NCI-H187 (cell line): ENCODE data around the gene EAF2.
"Not testable (repeated sequence)": the region's sequence is repeated elsewhere in the genome, so short reads cannot be mapped to it uniquely, and the experiment has no call there.

ENCODE experiments used
- DNase-seq, 2 experiments: peaks; one replicate each; lab custom pipeline; 2025; lab: John Stamatoyannopoulos, UW

EAF2 gene

DNA sequence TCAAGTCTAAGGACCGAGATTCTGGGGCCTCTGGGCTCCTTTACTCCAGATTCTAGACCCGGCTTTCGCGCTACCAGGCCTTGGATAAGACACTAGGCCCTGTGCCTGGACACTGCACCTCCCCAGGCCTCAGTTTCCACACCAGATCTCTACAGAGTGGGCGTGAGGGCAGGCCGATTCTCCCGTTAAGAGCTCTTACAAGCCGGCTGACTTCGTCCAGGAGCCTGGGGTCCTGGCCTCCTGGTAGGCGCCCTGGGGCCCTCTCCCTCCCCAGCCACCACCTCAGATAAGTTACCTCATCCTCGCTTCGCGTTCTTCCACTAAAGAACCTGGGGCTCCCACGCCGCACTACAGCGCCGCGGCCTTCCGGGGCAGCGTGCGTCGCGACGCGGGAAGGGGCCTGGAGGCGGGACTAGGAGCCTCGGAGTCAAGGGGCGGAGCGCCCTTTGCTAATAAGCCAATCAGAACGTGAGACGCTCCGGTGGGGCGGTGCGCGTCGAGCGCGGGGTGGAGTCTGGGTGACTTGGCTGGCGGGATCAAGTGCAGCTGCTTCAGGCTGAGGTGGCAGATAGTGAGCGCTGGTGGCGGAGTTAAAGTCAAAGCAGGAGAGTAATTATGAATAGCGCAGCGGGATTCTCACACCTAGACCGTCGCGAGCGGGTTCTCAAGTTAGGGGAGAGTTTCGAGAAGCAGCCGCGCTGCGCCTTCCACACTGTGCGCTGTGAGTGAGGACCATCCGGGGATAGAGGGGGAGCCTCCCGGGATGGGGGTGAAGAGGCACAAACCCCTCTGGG, at the start of gene EAF2, which contains the start of gene IQCB1:
TSS of gene EAF2 (plus strand) at position 539 of the 794 bp plus-strand sequence. CDS start at position 616, 77 bp downstream.
TSS of gene IQCB1 (minus strand) at position 390 of the 794 bp plus-strand sequence. CDS start 6,100 bp downstream, outside the sequence.
- DNase-seq = peak; percentile 82 to 88

DNA sequence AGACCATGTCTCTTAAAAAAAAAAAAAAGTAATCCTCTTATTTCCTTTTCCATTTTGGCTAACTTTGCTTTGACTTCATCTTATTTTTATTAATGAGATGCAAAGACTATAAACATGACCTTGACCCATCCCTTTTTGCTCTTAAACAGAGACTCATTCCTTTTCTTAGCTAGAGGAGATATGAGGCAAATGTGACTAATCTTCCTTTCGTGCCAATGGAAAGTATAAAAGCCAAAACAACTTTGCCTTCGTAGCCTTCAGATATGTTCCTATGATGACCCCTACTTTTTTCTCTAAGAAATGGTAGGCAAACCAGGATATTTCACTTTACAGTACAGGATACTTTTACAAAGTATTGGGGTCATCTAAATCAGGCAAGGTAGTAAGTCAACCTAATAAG, 48.5 kb upstream of the EAF2 start:
- no peak for DNase-seq

DNA sequence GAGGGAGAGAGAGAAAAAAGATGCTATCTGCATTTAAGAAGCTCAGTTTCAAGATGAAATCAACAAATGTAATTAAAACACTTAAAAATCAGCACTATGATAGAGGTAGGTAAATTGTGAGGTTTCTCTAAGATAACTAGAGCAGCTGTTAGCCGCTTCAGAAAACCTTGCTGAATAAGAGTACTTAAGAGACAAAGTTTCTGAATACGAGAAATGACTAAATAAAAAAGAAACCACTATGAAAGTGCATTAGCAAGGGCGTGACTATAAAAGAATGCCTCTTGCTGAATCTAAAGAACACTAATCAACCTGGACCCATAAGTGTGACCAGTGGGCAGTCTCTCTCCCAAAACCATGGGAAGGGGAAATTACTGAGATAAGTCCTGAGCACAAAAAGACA, 41.9 kb upstream of the EAF2 start:
- DNase-seq = no peak

DNA sequence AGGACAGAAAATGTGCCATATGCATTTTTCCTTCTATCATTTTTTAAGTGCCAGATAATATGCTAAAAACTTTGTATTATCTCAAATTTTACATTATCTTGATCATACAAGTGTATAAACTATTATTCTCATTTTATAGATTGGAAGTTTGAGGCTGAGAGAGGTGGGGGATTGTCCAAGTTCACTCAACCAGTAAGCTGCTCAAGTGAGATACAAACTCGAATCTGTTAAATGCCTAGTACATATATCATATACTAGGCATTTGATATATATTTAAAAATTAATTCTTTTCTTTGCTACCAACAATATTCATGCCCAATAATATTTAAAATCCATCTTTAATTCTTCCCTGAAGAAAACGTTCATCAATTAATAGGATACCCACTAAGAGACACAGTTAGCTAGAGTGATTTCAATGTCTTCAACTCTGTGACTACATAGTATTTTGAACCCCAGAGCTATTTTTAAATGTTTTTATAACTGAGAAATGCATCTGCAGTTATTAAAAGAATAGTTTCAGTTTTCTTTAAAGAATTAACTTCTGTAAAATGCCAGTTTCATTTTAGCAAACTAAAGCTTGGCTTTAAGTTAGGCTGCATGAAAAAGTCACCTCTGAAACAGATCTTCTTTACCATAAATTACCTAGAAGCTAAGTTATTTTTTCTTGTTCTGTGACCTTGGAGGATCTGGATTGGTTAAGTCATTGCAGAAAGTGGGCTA, 40.6 kb upstream of the EAF2 start:
- no peak for DNase-seq

DNA sequence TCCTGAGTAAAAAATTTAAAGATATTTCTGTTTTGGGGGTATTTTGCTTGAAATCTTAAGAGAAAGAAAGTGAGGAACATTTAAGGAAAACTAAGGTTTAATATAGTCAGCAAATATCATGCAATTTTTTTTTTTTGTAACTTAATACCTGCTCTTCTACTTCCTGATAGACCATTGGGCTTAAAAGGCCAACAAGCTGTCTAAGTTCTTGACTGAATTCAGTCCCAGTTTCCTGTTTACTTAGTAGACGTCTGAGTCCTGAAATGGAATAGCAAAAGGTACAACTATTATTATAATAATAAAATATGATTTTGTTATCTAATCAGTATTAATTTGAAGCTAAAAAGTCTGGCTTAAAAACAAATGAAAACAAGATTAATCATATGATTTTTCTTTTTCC, 38.0 kb upstream of the EAF2 start:
- DNase-seq = no peak

DNA sequence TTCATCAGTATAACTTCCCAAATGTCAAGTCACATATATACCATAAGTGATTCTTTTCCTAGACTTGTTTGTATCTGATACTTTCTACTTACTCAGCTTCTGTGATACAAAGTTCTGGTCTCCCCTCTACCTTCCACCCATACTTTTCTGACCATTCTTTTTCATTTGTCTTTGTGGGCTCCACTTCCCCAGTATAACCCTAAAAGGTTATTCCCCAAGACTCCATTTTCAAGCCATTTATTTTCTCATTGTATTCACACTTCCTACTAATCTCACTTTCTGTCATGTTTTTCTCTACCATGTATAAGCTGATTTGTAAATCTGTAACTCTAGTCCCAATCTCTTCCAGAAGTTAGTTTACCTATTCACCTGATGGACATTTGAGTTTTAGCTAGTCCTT, 34.1 kb upstream of the EAF2 start:
- DNase-seq = no peak

DNA sequence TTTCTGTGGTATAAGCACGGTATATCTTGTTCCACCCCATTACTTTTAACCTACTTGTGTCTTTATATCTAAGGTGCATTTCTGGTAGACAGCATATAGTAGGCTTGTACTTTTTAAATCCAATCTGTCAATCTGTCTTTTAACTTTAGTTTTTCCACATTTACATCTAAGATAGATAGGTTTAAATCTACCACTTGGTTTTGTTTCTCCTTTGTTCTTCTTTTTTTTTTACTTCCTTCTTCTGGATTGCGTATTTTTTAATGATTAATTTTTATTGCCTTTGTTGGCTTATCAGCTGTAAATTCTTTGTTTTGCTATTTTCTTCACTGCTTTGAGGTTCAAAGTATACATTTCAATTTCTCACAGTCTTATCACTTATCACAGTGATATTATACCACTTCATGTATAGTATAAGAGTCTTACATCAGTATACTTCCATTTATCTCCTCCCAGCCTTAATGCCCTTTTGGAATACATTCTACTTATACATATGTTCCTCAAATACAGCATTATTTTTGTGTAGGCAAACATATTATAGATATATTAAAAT, 31.2 kb upstream of the EAF2 start:
- no peak for DNase-seq

DNA sequence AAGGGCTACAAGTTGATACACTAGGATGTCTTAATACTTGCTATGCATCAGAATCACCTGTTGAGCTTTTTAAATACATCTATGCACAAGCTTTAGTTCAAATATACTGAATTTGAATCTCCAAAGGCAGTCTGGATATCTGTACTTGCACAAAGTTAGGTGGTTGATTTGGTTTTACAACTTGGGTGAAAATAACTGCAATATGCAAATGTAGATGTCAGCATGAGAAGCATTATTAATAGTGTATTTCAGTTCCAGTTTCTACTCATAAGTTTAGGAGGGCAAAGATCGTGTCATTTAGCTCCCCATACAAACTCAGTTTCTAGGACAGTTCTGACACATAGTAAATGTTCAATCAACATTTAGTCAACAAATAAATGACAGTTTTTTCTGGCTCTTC, 25.8 kb upstream of the EAF2 start:
- no peak for DNase-seq

DNA sequence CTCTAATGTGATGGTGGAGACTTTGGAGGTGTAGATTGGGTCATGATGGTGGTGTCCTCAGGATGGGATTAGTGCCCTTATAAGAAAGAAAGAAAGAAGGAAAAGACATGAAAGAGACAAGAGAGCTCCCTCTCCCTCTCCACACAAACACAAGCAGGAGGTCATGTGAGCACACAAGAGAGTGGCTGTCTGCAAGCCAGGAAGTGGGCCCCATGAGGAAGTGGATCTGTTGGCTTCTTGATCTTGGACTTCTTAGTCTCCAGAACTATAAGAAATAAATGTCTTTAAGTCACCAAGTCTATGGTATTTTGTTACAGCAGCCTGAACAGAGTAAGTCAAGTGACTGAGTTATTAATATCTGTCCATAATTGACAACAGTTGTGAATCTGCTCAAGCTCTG, 17.3 kb upstream of the EAF2 start:
- DNase-seq = no peak

DNA sequence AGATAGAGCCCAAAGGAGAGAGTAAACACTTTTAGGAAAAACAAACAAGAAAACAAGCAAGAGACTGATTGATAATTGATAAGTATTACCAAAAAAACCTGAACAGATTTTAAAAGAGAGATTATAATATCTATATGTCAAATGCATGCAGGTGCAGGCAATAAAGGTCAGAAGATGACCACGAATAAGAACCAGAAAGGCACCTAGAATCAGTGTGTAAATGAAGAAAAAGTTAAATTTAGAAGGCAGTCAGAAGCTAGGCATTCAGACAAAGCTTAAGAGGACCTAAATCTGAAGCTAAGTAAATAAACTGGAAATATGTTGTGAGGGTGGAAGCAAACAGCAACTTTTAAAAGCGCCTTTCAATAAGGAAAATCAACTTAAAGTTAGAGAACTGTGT, 16.4 kb upstream of the EAF2 start:
- no peak for DNase-seq

DNA sequence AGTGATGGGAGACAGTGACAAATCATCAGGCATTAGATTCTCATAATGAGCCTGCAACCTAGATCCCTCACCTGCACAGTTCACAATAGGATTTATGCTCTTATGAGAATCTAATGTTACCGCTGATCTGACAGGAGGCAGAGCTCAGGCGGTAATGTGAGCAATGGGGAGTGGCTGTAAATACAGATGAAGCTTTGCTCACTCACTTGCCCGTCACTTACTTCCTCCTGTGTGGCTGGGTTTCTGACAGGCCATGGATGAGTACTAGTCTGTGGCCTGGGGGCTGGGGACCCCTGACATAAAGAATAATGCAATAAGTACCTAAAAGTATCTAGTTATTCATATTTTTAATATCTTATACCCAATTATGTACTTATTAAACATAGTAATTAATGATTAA, 15.8 kb upstream of the EAF2 start:
- DNase-seq = no peak

DNA sequence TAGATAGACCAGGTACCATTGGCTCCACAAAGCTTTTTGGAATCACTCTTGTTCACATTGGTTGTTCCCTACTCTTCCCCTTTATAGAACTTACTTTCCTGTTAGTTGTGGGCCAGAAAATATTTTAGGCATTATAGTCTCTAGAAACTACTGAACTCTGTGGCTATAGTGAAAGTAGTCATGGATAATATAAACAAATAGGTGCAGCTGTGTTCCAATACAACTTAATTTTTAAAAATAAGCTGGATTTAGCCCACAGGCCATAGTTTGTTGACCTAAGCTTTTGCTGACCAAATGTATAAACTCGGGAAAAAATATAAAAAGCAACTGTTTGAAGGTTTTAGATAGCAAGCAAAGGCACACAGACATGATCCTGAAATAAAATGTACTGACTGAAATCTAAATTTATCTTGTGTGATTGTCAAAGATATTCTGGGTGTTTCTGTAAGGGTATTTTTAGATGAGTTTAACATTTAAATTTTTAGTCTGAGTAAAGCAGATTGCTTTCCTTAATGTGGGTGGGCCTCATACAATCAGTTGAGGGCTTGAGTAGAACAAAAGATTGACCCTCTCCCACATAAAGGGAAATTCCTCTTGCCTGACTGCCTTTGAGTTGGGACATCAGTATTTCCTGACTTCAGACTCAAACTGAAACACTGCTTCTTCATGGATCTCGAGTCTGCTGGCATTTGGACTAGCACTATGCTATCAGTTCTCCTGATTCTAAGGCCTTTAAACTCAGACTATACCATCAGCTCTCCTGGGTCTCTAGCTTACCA, 13.4 kb upstream of the EAF2 start:
- DNase-seq = no peak

DNA sequence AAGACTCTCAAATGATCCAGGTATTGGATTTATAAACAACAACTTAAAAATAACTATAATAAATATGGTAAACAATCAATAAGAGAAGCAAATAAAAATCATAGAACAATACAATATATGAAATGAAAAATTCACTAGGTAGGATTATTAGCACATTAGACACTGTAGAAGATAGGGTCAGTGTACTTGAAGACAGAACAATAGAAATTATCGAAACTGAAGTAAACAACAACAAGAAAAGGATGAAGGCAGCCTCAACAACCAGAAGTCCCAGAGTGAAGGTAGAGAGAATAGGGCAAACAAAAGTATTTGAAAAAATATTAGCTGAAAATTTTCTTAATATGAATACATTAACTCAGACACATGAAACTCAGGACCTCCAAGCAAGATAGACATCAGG, 12.0 kb upstream of the EAF2 start:
- DNase-seq = no peak

DNA sequence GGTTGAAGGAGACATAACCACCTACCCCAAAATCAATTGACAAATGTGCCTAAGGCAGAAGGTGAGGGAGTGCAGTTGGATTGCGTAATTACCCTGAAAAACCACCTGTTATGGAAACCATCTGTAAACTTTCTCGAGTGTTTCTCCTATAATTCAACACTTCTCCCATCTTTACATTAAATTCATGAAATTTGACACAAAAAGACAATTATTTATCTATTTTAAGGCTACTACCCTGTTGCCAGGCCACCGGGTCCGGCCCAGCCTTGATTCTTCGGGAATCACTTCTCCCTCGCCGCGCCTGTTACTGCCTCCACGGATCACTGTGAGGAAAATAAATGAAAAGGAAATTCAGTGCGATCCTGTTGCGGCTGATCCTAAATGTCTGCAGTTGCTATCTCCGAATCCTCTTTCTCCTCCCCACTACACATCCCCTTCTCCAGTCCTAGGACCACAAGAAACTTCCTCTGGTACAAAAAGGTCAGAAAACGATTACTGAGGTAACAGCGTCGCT, 795 bp upstream of the EAF2 start:
- peak in 1 of 2 experiments; percentile 35 for DNase-seq

DNA sequence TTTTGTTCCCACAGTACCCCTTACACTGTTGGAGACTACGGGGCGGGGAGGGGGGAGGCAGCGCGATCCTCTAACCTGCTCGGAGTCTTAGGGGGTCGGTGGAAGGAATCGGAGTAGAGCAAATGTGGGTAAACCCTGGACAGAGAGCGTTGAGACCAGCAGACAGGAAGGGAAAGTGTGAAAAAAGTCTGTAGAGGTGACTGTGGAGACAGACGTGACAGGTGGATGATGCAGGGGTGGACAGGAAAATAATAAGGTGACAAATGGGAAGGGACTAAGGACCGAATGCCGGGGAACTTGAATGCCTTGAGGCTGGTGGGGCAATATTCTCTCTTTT, 424 bp downstream of the EAF2 start:
- no peak for DNase-seq

DNA sequence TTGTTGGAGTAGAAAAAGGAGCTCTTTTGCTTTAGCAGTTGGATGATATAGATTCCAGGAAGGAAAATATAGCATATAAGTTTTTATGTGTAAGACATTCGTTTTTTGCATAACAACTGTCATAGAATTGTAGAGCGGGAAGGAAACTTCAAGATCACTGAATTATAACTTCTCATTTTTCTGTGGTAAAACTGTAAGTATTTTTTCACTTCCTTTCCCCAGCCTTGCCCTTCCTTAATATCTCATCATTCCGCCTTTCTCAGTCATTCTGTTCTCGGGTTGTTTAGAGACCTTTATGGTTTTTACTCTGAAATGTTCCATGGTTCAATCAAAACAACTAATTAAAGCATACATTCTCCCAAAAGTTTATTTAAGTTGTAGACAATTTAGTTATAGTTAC, 1.1 kb downstream of the EAF2 start:
- DNase-seq = no peak

DNA sequence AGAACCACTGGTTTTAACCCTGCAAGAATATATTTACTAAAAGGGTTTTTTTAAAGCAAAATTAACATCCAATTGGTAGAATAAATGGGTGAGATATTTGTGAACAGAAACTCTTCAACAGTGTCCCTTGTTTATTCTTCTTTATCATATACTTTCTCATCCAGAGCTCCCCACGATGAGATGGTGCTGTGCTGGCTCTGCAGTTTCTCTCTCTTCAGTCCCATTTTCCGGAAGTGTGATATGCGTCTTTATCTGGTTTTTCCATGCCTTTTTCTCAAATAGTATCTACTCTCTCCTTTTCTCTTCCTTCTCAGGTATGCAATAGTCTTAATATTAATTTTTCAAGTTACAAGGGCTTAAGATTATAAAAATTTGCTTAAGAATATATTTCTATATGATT, 1.5 kb downstream of the EAF2 start:
- DNase-seq = no peak

DNA sequence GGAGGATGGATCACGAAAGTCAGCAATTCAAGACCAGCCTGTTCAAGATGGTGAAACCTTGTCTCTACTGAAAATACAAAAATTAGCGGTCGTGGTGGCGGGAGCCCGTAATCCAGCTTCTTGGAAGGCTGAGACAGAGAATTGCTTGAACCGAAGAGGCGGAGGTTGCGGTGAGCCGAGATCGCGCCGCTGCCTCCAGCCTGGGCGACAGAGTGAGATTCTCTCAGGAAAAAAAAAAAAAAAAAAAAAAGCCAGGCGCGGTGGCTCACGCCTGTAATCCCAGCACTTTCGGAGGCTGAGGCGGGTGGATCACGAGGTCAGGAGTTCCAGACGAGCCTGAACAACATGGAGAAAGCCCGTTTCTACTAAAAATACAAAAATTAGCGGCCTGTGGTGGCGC, 5.0 kb downstream of the EAF2 start:
- DNase-seq = no peak

DNA sequence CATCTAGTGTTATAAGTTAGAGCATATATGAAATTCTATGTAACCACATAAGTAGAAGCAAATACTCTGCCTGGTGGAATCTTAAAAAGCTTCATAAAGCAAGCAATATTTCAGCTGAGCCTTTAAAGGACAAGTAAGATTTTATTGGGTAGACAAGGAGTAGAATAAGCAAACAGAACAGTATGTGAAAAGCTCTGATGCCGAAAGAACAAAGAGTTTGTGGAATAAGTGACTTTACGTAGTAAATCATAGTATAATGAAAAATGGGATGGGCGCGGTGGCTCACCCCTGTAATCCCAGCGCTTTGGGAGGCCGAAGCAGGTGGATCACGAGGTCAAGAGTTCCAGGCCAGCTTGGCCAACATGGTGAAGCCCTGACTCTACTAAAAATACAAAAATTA, 9.9 kb downstream of the EAF2 start:
- no peak for DNase-seq

DNA sequence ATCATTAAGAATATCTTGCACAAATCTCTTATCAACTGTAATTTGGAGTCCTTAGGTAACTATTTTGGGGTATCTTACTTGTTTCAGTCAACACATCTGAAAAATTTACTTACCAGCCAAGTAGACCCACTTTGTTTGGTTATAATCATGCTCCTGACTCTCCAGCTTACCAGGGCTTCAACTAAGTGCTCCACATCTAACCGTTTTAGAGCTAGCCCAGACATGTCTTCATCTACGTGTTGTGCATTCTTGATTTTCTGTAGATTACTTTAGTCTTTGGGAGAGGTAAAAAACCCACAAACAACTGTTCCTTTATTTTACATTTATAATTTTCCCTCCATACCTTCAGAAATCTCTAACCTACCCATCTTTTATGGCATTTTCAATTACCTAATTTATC, 17.2 kb downstream of the EAF2 start:
- no peak for DNase-seq

DNA sequence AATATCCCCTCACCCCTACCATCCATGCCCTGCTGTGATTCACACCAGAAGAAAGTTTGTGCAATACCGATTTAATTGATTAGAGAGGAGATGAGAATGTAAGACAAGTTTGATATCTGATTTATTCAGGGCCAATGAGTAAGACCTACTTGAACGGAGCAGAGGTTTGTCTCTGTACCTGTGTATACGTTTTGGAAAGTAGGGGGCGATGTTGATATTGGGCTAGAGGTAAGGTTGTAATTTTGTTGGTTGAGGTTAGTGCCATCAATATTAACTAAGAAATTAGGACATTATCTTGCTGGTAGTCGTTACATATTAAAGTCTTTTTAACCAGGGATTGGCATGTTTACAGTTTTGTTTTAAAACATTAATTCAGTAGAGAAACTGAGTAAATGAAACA, 20.5 kb downstream of the EAF2 start:
- no peak for DNase-seq

DNA sequence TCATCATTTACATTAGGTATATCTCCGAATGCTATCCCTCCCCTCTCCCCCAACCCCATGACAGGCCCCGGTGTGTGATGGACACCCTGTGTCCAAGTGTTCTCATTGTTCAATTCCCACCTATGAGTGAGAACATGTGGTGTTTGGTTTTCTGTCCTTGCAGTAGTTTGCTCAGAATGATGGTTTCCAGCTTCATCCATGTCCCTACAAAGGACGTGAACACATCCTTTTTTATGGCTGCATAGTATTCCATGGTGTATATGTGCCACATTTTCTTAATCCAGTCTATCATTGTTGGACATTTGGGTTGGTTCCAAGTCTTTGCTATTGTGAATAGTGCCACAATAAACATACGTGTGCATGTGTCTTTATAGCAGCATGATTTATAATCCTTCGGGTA, 22.8 kb downstream of the EAF2 start:
- DNase-seq = not testable (repeated sequence)
